ENCODE data around the gene EXPH5.

The EXPH5 gene

GRCh38 chr11:108495326-108495725 is 98.2 kb downstream of the EXPH5 start:
- TF ChIP-seq TCF4 (CRISPR knock-in tag; IDR thresholded peaks at IDR 0.05; ENCODE audit: borderline replicate concordance) (no peak), ZNF565 (CRISPR knock-in tag; conservative IDR thresholded peaks at IDR 0.05; ENCODE audit: low read depth) (no peak), PATZ1 (CRISPR knock-in tag; IDR thresholded peaks at IDR 0.05; ENCODE audit: borderline replicate concordance) (no peak), ZFP30 (CRISPR knock-in tag; IDR thresholded peaks at IDR 0.05) (no peak)
- ATAC-seq: no peak

GRCh38 chr11:108494182-108494581 is 99.4 kb downstream of the EXPH5 start:
- ATAC-seq: no peak
- no peak for TF ChIP-seq SNAI2 (CRISPR knock-in tag; IDR thresholded peaks at IDR 0.05)
- TF ChIP-seq RARB (CRISPR knock-in tag; IDR thresholded peaks at IDR 0.05): no peak
- TF ChIP-seq TCF4 (CRISPR knock-in tag; IDR thresholded peaks at IDR 0.05; ENCODE audit: borderline replicate concordance): no peak
- no peak for TF ChIP-seq POU6F1 (CRISPR knock-in tag; IDR thresholded peaks at IDR 0.05; ENCODE audit: borderline replicate concordance, low read depth)
- no peak for TF ChIP-seq TSHZ2 (CRISPR knock-in tag; IDR thresholded peaks at IDR 0.05)
- no peak for TF ChIP-seq PATZ1 (CRISPR knock-in tag; IDR thresholded peaks at IDR 0.05; ENCODE audit: borderline replicate concordance)
- TF ChIP-seq CSDC2 (CRISPR knock-in tag; IDR thresholded peaks at IDR 0.05): no peak
- TF ChIP-seq CSRNP3 (CRISPR knock-in tag; IDR thresholded peaks at IDR 0.05): no peak
- TF ChIP-seq OSR1 (CRISPR knock-in tag; IDR thresholded peaks at IDR 0.05): no peak
- no peak for TF ChIP-seq BACH2 (CRISPR knock-in tag; IDR thresholded peaks at IDR 0.05; ENCODE audit: borderline replicate concordance)
- TF ChIP-seq TOX (CRISPR knock-in tag; IDR thresholded peaks at IDR 0.05; ENCODE audit: borderline replicate concordance): no peak
- no peak for TF ChIP-seq CREB5 (CRISPR knock-in tag; IDR thresholded peaks at IDR 0.05; ENCODE audit: low read depth)
- no peak for TF ChIP-seq GLIS3 (CRISPR knock-in tag; IDR thresholded peaks at IDR 0.05)
- no peak for TF ChIP-seq ZNF70 (CRISPR knock-in tag; IDR thresholded peaks at IDR 0.05)
- TF ChIP-seq ZNF8 (CRISPR knock-in tag; IDR thresholded peaks at IDR 0.05): no peak
- no peak for TF ChIP-seq ZNF565 (CRISPR knock-in tag; conservative IDR thresholded peaks at IDR 0.05; ENCODE audit: low read depth)
- TF ChIP-seq ZC3H10 (CRISPR knock-in tag; IDR thresholded peaks at IDR 0.05): no peak
- TF ChIP-seq ZFP30 (CRISPR knock-in tag; IDR thresholded peaks at IDR 0.05): no peak
- no peak for TF ChIP-seq ESRRG (CRISPR knock-in tag; IDR thresholded peaks at IDR 0.05)

GRCh38 chr11:108491936-108492335 is 101.6 kb downstream of the EXPH5 start:
- TF ChIP-seq ARNTL (CRISPR knock-in tag; IDR thresholded peaks at IDR 0.05; ENCODE audit: borderline replicate concordance, low read depth) (no peak), TCF4 (CRISPR knock-in tag; IDR thresholded peaks at IDR 0.05; ENCODE audit: borderline replicate concordance) (no peak), ESRRG (CRISPR knock-in tag; IDR thresholded peaks at IDR 0.05) (no peak), GLIS3 (CRISPR knock-in tag; IDR thresholded peaks at IDR 0.05) (no peak)
- no peak for ATAC-seq
